Spleen (tissue), 11 donors: ENCODE measurements around the gene NPEPL1. TPM values are rescaled to one million over a fixed set of nuclear protein-coding genes. Genes with fewer than 3 reads are reported as not detected.
A peak's percentile ranks its signal among the peaks of the same experiment; 100 is the strongest.

Source experiments
- DNase-seq: peaks from one replicate; pipeline ENCODE4 v3.0.0-alpha.2; 2020
- H3K27ac ChIP-seq, 8 donors: fragments of 200-600 bp; sonication (generic) in 7 of 8; 1 replicate in 4 of 8; 2 replicates in 4 of 8; pipeline versions ENCODE4 v1.5.0 to v1.8.0; 2016 to 2021; ENCODE audit warnings: inconsistent platforms in 4 of 8, mild to moderate bottlenecking in 4 of 8, moderate library complexity in 1 of 8
- H3K27me3 ChIP-seq, 7 donors: fragments of 200-600 bp; sonication (generic) in 6 of 7; replicated peaks in 1 of 7; 1 replicate in 4 of 7; 2 replicates in 3 of 7; pipeline versions ENCODE4 v1.5.0 to v1.8.0; 2016 to 2021; ENCODE audit warnings: inconsistent platforms in 3 of 7, mild to moderate bottlenecking in 1 of 7
- H3K36me3 ChIP-seq, 6 donors: fragments of 200-600 bp; sonication (generic) in 5 of 6; 1 replicate in 4 of 6; 2 replicates in 2 of 6; pipeline versions ENCODE4 v1.5.0 to v1.8.0; 2016 to 2021; ENCODE audit warnings: inconsistent platforms in 2 of 6
- H3K4me1 ChIP-seq, 6 donors: fragments of 200-600 bp; sonication (generic) in 5 of 6; 1 replicate in 3 of 6; 2 replicates in 3 of 6; pipeline versions ENCODE4 v1.5.0 to v1.8.0; 2016 to 2021; ENCODE audit warnings: inconsistent platforms in 3 of 6
- H3K4me3 ChIP-seq, 8 donors: fragments of 200-600 bp; sonication (generic) in 7 of 8; 1 replicate in 4 of 8; 2 replicates in 4 of 8; pipeline versions ENCODE4 v1.5.0 to v1.8.0; 2016 to 2021; ENCODE audit warnings: inconsistent platforms in 4 of 8, mild to moderate bottlenecking in 4 of 8, moderate library complexity in 2 of 8
- H3K9me3 ChIP-seq, 8 donors: fragments of 200-600 bp; sonication (generic) in 7 of 8; 1 replicate in 4 of 8; 2 replicates in 4 of 8; pipeline versions ENCODE4 v1.5.0 to v1.8.0; 2016 to 2021; ENCODE audit warnings: inconsistent platforms in 4 of 8
- POLR2A ChIP-seq, 3 donors: fragments of 450-650 bp; IDR thresholded peaks; one replicate each; pipeline ENCODE4 v1.5.1; 2017; ENCODE audit warnings: antibody characterized with exemption in 3 of 3, mild to moderate bottlenecking in 1 of 3
- POLR2AphosphoS5 ChIP-seq, 3 donors: sonication (generic); formaldehyde crosslinking; IDR thresholded peaks; one replicate each; pipeline ENCODE4 v1.5.1; 2017; ENCODE audit warnings: antibody characterized with exemption in 3 of 3
- WGBS, 5 donors: extraction: QIAGEN DNeasy Blood & Tissue Kit in 3 of 5; methylation state at CpG; one replicate each; pipeline versions ENCODE4 v1.1.5 to v1.1.7; 2013 to 2018; 5-methylcytosine and 5-hydroxymethylcytosine counted together
- intact Hi-C: fragments of 100-400 bp; cut with DNase I; formaldehyde crosslinking; loops from one replicate; pipeline ENCODE4 v1.15.0; 2023; ENCODE audit warnings: low total_unique reads
- polyA plus RNA-seq, 3 donors: library from polyadenylated mRNA; stranded (reverse); fragments of 200-250 nt; gene quantifications; one replicate each; pipeline ENCODE4 v1.2.1, GENCODE V29; 2013
- total RNA-seq, 7 donors: library from RNA; depleted of rRNA in 3 of 7; stranded (reverse); fragments of >200 nt in 3 of 7; fragmentation: NEBNext Ultra II Directional in 4 of 7; extraction: Animal tissue kit (Norgen Biotek cat#: 25700) in 4 of 7; gene quantifications; one replicate each; pipeline versions ENCODE4 v1.1.0 to v1.2.1, GENCODE V29; 2016 to 2021
- TF ChIP-seq, protein P1 (sequence below), 11 experiments: fragments of 200-600 bp in 7 of 11; fragments of 450-650 bp in 4 of 11; sonication (generic) in 4 of 11; IDR thresholded peaks in 8 of 11; conservative IDR thresholded peaks in 3 of 11; 1 replicate in 7 of 11; 2 replicates in 4 of 11; pipeline versions ENCODE4 v1.4.0 to v1.8.0; 2016 to 2021; ENCODE audit warnings: antibody characterized with exemption in 11 of 11, inconsistent platforms in 4 of 11, mild to moderate bottlenecking in 1 of 11
- donor health status: healthy with polysubstance abuse.
- donor health status: DM: no; HTN: no; CAD: no; lungs with moderate emphysema.
- donor health status: DM: no; HTN: no; CAD: no.
- donor health status: Bipolar disorder and iron deficiency.
- donor health status: healthy.
- donor health status: DM: no; HTN: no; CAD: no.
- donor health status: DM: yes; HTN: yes; CAD: no.

Gene NPEPL1
- total and polyA plus RNA-seq, 10 donors: 19.3 to 61.7 (median 56.2) TPM

DNA sequence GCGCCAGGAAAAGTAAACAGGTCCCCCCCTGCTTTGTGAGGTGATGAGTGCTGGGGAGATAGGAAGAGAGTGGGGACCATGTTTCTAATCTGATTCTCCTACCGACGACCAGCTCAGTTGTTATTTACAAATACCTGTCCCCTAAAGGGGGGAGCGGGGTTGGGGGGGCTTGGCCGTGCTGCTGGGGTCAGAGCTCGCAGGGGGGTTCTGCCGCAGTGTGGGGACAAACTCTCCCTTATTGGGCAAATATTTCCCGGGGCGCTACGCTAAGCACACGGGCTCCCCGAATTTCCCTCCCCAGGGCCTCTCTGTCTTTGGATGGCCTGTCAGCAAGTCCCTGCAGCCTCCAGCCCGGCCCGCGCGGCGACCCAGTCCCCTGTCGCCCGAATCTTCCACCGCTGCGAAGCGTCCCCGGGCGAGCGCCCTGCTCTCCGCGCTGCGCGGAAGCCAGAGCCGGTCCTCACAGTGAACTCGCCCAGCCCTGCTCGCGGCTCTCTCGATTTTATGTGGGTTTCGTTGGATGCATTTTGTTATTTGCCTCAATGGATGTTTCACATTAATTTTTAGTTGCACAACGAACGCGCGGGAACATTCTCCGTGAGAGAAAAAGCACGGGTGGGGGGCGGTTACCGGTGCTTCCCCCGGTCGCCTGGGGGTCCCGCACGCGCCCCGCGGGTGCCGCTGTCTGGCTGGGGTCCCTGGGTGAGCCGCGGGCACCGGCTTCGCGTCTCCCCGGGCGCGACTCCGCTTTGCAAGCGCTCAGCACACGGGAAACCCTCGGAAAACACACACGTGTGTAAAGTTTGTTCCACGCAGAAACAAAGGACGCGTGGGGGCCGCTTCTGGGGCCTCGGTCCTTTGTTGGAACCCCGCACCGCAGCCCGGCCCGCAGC lies 43.1 kb upstream of the NPEPL1 start:
- peak overlapping the region; percentile 91 to 98 (median 94) for H3K27ac ChIP-seq
- DNase-seq: peak; percentile 89
- peak overlapping the region; percentile 84 to 100 (median 97) for H3K4me3 ChIP-seq
- H3K27me3 ChIP-seq: peaks cover 0 to 8% (median 0%) of the 10 kb centered on the region in 7 donors
- peaks cover 17 to 40% (median 31%) of the 10 kb centered on the region in 6 donors for H3K4me1 ChIP-seq
- no peak for TF ChIP-seq POLR2A (IDR thresholded peaks at IDR 0.05)
- peak in 2 of 3 donors; percentile 32 to 53 for TF ChIP-seq POLR2AphosphoS5 (IDR thresholded peaks at IDR 0.05)
- intact Hi-C loops: loop anchor here (5.0 kb wide), 1 partner anchor 412 kb away; no protein-coding TSS in a partner anchor
- no peaks in the 10 kb centered on the region for H3K36me3 ChIP-seq
- H3K9me3 ChIP-seq: no peaks in the 10 kb centered on the region
- WGBS, 5 donors: 6 to 20% (median 10%) methylated on average over 39 to 73 of the region's 73 CpGs

DNA sequence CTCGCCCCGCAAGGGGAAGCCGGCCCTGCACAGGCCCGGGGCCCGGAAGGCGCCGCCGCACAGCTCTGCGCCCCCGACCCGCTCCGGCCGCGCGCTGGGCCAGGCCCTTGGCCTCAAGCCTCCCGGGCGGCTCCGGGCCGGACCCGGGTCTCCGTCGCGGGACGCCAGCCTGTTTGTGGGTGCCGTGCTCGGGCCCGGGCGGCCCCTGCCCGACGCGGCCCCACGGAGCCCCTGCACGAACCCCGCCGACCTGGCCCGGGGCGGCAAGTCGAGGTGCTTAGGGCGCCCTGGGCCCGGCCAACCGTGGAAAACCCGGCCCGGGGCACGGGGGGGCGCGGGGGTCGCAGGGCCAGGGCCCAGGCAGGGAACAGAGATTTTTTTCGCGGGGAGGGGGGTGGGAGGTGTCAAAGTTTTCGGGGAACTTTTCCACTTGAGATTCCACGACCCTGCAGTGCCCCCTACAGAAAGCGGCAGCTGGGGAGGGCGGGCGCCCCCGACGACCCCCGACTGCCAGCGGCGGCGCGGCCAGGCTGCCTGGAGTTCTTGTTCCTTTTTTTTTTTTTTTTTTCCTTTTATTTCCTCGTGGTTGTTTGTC lies 42.3 kb upstream of the NPEPL1 start:
- peak; percentile 91 for DNase-seq
- peaks cover 0 to 5% (median 0%) of the 10 kb centered on the region in 6 donors for H3K36me3 ChIP-seq
- H3K27ac ChIP-seq: peak overlapping the region; percentile 91 to 98 (median 94)
- no peak for TF ChIP-seq POLR2AphosphoS5 (IDR thresholded peaks at IDR 0.05)
- TF ChIP-seq, protein P1, sequence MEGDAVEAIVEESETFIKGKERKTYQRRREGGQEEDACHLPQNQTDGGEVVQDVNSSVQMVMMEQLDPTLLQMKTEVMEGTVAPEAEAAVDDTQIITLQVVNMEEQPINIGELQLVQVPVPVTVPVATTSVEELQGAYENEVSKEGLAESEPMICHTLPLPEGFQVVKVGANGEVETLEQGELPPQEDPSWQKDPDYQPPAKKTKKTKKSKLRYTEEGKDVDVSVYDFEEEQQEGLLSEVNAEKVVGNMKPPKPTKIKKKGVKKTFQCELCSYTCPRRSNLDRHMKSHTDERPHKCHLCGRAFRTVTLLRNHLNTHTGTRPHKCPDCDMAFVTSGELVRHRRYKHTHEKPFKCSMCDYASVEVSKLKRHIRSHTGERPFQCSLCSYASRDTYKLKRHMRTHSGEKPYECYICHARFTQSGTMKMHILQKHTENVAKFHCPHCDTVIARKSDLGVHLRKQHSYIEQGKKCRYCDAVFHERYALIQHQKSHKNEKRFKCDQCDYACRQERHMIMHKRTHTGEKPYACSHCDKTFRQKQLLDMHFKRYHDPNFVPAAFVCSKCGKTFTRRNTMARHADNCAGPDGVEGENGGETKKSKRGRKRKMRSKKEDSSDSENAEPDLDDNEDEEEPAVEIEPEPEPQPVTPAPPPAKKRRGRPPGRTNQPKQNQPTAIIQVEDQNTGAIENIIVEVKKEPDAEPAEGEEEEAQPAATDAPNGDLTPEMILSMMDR (IDR thresholded peaks at IDR 0.05 in 8 of 11, conservative IDR thresholded peaks at IDR 0.05 in 3 of 11): no peak
- TF ChIP-seq POLR2A (IDR thresholded peaks at IDR 0.05): no peak
- H3K4me1 ChIP-seq: peaks cover 20 to 47% (median 38%) of the 10 kb centered on the region in 6 donors
- WGBS, 5 donors: 0 to 1% (median 1%) methylated on average over 40 to 62 of the region's 62 CpGs
- intact Hi-C loops: loop anchor here (5.0 kb wide), 1 partner anchor 413 kb away; no protein-coding TSS in a partner anchor
- H3K27me3 ChIP-seq: peaks cover 0 to 8% (median 0%) of the 10 kb centered on the region in 7 donors
- no peaks in the 10 kb centered on the region for H3K9me3 ChIP-seq
- H3K4me3 ChIP-seq: peak overlapping the region; percentile 84 to 100 (median 97)

DNA sequence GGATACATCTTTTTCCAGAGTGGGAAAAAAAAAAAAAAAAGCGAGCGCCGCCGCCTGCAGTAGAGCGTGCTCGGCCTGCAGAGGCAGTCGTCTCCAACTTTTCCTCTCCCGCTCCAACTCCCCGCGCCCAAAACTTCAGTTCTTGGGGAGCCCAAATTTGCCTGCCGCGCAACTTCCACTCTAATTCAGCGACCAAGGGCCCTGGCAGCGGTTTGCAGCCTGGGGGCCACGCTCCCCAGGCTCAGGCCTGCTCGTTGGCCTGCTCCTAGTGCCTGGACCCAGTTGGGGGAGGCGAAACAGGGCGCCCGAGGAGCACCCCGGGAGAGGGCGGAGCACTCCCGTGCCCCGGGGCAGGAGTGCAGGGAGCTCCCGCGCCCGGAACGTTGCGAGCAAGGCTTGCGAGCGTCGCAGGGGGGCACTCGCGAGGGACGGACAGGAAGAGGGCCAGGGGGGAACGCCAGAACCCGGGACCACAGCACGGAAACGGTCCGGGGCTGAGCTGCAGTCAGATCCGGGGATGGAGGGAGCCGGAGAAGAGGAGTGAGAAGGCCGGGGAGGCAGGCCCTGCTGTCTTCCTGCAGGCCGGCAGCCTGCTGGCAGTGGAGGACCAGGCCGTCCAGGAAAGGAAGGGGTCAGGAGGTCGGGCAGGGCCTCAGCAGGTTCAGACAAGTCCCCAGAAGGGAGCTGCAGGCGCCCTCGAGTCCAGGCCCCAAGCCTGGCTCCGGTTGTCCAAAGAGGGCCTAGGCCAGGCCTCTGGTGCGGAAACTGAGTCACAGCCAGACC lies 41.6 kb upstream of the NPEPL1 start, which contains the start of gene STX16:
Gene STX16, plus strand, starts transcription at position 508 of the 783 bp plus-strand sequence. CDS start 724 bp downstream, outside the sequence.
- no peaks in the 10 kb centered on the region for H3K9me3 ChIP-seq
- TF ChIP-seq POLR2AphosphoS5 (IDR thresholded peaks at IDR 0.05) (peak; percentile 91 to 96 (median 91)), POLR2A (IDR thresholded peaks at IDR 0.05) (peak; percentile 20 to 85 (median 25))
- TF ChIP-seq, protein P1 (IDR thresholded peaks at IDR 0.05 in 8 of 11, conservative IDR thresholded peaks at IDR 0.05 in 3 of 11): peak in 10 of 11 experiments; percentile 31 to 79 (median 65)
- WGBS, 5 donors: 0 to 1% (median 1%) methylated on average over 30 to 49 of the region's 49 CpGs
- peak within 1 kb of the TSS; percentile 91 to 98 (median 94) for H3K27ac ChIP-seq
- H3K36me3 ChIP-seq: peaks cover 0 to 10% (median 0%) of the 10 kb centered on the region in 6 donors
- peak; percentile 97 for DNase-seq
- H3K4me3 ChIP-seq: peak within 1 kb of the TSS; percentile 84 to 100 (median 97)
- intact Hi-C loops: loop anchor here (5.0 kb wide), 1 partner anchor 414 kb away; no protein-coding TSS in a partner anchor
- peaks cover 27 to 52% (median 45%) of the 10 kb centered on the region in 6 donors for H3K4me1 ChIP-seq
- H3K27me3 ChIP-seq: peaks cover 0 to 8% (median 0%) of the 10 kb centered on the region in 7 donors

DNA sequence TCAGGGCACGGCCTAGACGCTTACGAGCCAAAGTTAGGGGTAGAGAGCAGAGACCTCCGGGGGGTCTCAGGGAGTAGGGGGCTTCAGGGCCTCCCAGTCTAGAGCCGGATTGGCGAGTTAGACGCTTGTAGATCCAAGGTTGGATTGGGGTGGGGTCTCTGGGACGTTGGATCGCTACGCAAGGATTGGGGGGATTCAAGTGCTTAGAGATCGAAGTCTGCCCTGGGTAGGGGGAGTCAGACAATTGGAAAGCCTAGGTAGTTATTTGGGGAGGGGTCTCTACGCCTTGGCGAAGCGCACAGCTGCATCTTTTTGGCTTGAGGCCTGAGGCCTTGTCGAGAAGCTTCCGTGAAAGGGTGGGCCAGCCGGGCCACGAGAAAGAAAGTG lies 41.0 kb upstream of the NPEPL1 start:
- intact Hi-C loops: loop anchor here (5.0 kb wide), 1 partner anchor 414 kb away; no protein-coding TSS in a partner anchor
- Histone ChIP-seq H3K36me3 (peaks cover 0 to 11% (median 0%) of the 10 kb centered on the region in 6 donors), H3K27me3 (peaks cover 0 to 8% (median 0%) of the 10 kb centered on the region in 7 donors), H3K9me3 (no peaks in the 10 kb centered on the region), H3K27ac (peak overlapping the region; percentile 91 to 98 (median 94)), H3K4me3 (peak overlapping the region; percentile 84 to 100 (median 97)), H3K4me1 (peaks cover 27 to 56% (median 50%) of the 10 kb centered on the region in 6 donors)
- TF ChIP-seq POLR2AphosphoS5 (IDR thresholded peaks at IDR 0.05) (no peak), POLR2A (IDR thresholded peaks at IDR 0.05) (no peak)
- TF ChIP-seq, protein P1 (IDR thresholded peaks at IDR 0.05 in 8 of 11, conservative IDR thresholded peaks at IDR 0.05 in 3 of 11): no peak
- peak; percentile 82 for DNase-seq
- 0 to 1% (median 1%) methylated on average over 16 to 18 of the region's 18 CpGs for WGBS, 5 donors
